Natural killer cell treated with Interleukin-12 subunit alpha and Interleukin-12 subunit beta and Interleukin-15 and Interleukin-18, amount 100 ng/mL, for 72 hours (primary cell): ENCODE measurements around the gene ZFR. TPM values are rescaled to one million over a fixed set of nuclear protein-coding genes. Genes with fewer than 3 reads are reported as not detected.

ENCODE experiments used
- ATAC-seq, 2 donors: fragments of 150-1000 bp; cut with Tn5 transposase in 1 of 2; sonication (Bioruptor Pico), chemical (Tn5 transposase) in 1 of 2; 2 replicates each; pipeline ENCODE4 v1.10.0; 2021
- DNase-seq: peaks from one replicate; pipeline ENCODE4 v3.0.0; 2022; ENCODE audit warnings: low spot score
- H3K27ac Mint-ChIP-seq, 2 donors: 1 replicate in 1 of 2; 2 replicates in 1 of 2; pipeline ENCODE4 v1.8.0; 2022; ENCODE audit warnings: mixed read lengths in 2 of 2, mild to moderate bottlenecking in 1 of 2, moderate library complexity in 1 of 2
- H3K27me3 Mint-ChIP-seq, 2 donors: 1 replicate in 1 of 2; 2 replicates in 1 of 2; pipeline ENCODE4 v1.8.0; 2022; ENCODE audit warnings: mixed read lengths in 2 of 2
- H3K36me3 Mint-ChIP-seq: one replicate; pipeline ENCODE4 v1.8.0; 2022; ENCODE audit warnings: mixed read lengths
- H3K4me1 Mint-ChIP-seq, 2 donors: 1 replicate in 1 of 2; 2 replicates in 1 of 2; pipeline ENCODE4 v1.8.0; 2022; ENCODE audit warnings: low read depth in 2 of 2, mixed read lengths in 2 of 2, mild to moderate bottlenecking in 1 of 2
- H3K4me3 Mint-ChIP-seq: one replicate; pipeline ENCODE4 v1.8.0; 2022; ENCODE audit warnings: mixed read lengths
- H3K9me3 Mint-ChIP-seq: 2 replicates; pipeline ENCODE4 v1.8.0; 2022; ENCODE audit warnings: mixed read lengths
- total RNA-seq, 2 donors: library from RNA; stranded (reverse); gene quantifications; one replicate each; pipeline ENCODE4 v1.2.3, GENCODE V29; 2022

ZFR gene
- total RNA-seq: 10 to 100 TPM; 58.2 to 70.5 TPM

DNA sequence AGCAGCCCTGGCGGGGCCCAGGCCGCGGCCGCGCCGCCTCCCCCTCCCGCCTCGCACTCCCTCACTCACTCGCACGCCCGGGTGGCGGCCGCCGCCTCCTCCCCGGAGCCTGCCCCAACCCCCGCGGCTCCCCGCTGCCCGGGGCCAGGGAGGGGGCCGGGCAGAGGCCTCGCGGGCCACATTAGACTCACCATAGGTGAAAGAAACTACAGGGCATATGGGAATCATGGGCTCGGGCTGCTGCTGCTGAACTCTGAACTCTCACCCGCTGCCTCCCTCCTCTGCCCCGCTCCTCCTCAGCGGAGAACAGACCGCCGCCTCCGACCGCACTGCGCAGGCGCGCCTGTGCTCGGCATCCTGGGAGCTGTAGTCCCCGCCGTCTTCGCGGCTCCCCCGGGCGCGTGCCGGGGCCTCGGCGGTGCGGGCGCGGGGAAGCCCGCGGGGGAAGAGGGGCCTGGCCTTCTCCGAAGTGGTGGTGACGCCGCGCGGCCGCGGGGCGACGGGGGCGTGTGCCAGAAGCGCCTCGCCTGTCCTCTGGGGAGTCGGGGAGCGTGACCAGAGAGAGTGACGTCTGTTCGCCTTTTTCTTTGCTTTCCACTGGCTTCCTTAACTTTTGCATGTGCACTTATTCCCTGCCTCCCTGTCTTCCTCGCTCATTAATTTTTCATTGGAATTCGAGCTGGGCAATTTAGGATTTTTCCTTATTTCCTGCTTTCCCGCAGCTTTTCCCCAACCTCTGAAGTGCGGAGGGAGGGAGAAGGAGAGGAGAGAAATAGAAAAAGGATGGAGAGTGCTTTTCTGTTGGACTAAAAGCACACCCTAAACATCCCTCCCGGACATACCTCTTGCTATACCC lies at the start of gene ZFR:
Gene ZFR (minus strand): TSS at position 310 of the 856 bp plus-strand sequence. CDS start 82 bp downstream, at position 228.
- DNase-seq: peak; percentile 97
- Mint-ChIP-seq H3K36me3 (peaks cover 8% of the 10 kb centered on the region), H3K4me3 (peak within 1 kb of the TSS; percentile 94), H3K27me3 (no peaks in the 10 kb centered on the region), H3K9me3 (no peaks in the 10 kb centered on the region), H3K27ac (peak within 1 kb of the TSS; percentile 96 to 99), H3K4me1 (peaks cover 22 to 26% of the 10 kb centered on the region in 2 donors)
- ATAC-seq: peak; percentile 94 to 96

DNA sequence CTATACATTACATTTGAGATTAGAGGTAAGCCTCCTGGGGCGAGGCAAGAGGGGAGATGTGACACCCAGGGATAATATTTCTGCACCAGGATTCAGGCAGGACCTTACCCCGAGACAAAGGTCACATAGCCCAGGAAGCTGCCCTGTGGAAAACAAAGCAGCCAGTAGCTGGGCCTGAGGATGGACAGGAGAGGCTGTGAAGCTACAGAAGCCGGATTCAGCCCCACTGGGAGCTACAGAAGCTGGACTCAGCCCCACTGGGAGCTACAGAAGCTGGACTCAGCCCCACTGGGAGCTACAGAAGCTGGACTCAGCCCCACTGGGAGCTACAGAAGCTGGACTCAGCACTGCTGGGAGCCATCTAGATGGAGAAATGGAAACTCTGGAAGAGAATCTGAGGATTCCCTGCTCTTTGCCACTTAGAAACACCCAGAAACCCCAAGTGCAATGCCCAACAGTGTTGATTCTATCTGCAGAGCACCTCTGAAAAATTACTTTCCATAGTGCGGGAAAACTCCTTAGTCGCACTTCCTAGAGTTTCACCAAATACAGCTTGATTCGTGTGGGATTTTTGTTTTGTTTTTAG lies 46.5 kb upstream of the ZFR start:
- Mint-ChIP-seq H3K27ac (no peak overlapping the region), H3K4me1 (no peaks in the 10 kb centered on the region), H3K27me3 (no peaks in the 10 kb centered on the region), H3K36me3 (no peaks in the 10 kb centered on the region), H3K4me3 (no peak overlapping the region), H3K9me3 (no peaks in the 10 kb centered on the region)
- DNase-seq: no peak
- ATAC-seq: peak in 1 of 2 donors; percentile 36

DNA sequence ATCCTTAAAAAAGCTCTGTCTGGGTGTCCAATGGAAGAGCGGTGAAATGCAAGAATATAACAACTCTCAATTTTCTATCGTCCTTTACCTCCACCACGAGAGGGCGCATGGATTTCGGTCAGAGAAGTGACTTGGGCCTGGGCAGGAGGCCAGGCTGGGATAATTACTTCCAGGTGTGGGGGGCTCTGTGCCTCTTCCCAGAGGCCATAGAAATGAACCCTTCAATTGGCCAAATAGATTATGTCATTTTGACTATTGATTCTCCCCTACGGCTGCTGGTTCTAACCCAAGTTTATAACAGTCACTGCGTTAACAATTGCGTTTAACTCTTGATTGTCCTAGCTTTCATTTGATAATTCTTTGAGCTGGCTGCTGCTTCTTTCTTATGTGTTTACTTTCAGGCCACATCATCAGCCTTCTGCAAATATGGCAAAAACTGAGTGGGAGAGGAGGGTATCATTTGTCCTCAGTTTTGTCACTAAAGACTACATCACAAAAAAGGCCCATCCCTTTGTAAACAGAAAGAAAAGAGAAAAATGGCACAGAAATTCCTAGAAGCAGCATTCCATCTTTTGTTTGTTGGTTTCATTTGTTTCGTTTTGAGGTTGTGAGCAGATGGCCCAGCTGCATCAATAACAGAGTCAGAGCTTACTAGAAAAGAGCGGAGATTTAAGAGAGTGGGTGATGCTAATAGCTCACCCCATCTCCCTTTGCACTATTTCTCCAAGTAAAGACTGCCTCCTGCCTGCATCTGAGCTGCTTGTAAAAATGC lies 45.4 kb upstream of the ZFR start:
- peak; percentile 65 for DNase-seq
- no peaks in the 10 kb centered on the region for H3K36me3 Mint-ChIP-seq
- ATAC-seq: no peak
- no peaks in the 10 kb centered on the region for H3K27me3 Mint-ChIP-seq
- no peaks in the 10 kb centered on the region for H3K9me3 Mint-ChIP-seq
- no peaks in the 10 kb centered on the region for H3K4me1 Mint-ChIP-seq
- H3K27ac Mint-ChIP-seq: no peak overlapping the region
- H3K4me3 Mint-ChIP-seq: no peak overlapping the region

DNA sequence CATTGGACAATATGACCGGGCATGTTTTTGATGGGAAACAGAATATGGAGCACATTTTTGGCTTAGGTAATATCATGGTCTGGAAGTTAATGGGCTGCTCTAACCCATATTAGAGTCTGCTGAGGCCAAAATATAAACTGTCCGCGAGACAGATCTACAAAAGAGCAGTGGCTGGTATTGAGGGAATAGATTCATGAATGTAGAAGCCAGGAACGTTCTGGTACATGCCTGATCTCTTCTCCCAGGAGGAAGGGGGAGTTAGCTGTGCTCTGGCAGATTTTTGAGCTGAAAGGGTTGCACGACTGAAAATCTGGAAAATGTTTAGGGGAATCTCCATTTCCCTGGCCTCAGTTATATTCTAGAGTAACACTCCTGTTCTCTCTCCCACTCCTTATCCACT lies 42.9 kb upstream of the ZFR start:
- ATAC-seq (no peak), DNase-seq (no peak)
- no peak overlapping the region for H3K4me3 Mint-ChIP-seq
- H3K36me3 Mint-ChIP-seq: no peaks in the 10 kb centered on the region
- H3K27ac Mint-ChIP-seq: no peak overlapping the region
- H3K4me1 Mint-ChIP-seq: no peaks in the 10 kb centered on the region
- H3K9me3 Mint-ChIP-seq: no peaks in the 10 kb centered on the region
- H3K27me3 Mint-ChIP-seq: no peaks in the 10 kb centered on the region

DNA sequence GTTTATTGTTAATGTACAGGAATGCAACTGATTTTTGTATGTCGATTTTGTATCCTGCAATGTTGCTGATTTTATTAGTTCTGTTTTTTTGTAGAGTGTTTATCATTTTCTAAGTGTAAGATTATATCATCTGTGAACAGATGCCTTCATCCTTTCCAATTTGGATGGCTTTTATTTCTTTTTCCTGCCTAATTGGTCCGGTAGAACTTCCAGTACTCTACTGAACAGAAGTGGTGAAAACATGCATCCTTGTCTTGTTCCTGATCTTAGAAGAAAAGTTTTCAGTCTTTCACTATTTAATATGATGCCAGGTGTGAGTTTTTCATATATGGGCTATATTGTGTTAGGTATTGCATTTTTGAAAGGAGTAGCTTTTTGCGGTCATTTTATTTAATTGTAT lies 42.5 kb upstream of the ZFR start:
- Mint-ChIP-seq H3K36me3 (no peaks in the 10 kb centered on the region), H3K4me1 (no peaks in the 10 kb centered on the region), H3K27ac (no peak overlapping the region), H3K27me3 (no peaks in the 10 kb centered on the region), H3K9me3 (no peaks in the 10 kb centered on the region), H3K4me3 (no peak overlapping the region)
- DNase-seq (no peak), ATAC-seq (no peak)

DNA sequence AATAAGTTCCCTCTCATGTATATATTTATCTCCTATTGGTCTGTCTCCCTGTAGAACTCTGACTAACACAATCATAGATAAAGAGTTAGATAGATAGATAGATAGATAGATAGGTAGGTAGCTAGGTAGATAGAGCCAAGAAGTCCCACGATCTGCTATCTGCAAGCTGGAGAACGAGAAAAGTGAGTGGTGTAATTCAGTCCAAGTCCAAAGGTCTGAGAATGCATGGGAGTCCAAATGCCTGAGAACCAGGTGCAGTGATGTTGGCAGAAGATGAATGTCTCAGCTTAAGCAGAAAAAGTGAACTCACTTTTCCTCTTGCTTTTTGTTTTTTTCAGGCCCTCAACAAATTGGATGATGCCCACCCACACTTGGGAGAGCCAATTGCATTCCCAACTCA lies 37.7 kb upstream of the ZFR start:
- Mint-ChIP-seq H3K4me3 (no peak overlapping the region), H3K9me3 (no peaks in the 10 kb centered on the region)
- no peak for ATAC-seq

DNA sequence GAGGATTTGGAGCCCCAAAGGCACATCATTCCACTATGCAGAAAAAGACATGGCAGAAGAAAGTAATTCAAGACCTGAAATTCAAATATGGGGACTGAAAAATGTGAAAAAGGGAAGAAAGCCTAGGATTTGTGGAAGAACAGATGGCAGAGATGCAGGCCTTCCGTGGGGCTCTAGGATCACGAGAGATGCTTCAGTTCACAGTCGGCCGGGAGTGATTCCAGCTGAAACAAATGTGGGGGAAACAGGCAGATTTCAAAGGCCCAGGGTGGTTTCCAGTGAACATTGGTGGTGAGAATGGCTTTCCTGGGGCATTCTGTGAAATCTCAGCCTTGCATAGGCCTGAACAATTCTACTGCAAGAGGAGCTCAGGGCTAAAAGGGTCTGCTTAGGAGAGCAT lies 34.6 kb upstream of the ZFR start:
- no peak for ATAC-seq
- Mint-ChIP-seq H3K36me3 (no peaks in the 10 kb centered on the region), H3K4me3 (no peak overlapping the region), H3K27me3 (no peaks in the 10 kb centered on the region), H3K27ac (peak overlapping the region in 1 of 2 donors; percentile 20), H3K4me1 (no peaks in the 10 kb centered on the region), H3K9me3 (no peaks in the 10 kb centered on the region)
- DNase-seq: no peak

More for the DNA sequence above, 37.7 kb upstream of the ZFR start:
- Mint-ChIP-seq H3K36me3 (no peaks in the 10 kb centered on the region), H3K27ac (no peak overlapping the region), H3K27me3 (no peaks in the 10 kb centered on the region), H3K4me1 (no peaks in the 10 kb centered on the region)
- no peak for DNase-seq

DNA sequence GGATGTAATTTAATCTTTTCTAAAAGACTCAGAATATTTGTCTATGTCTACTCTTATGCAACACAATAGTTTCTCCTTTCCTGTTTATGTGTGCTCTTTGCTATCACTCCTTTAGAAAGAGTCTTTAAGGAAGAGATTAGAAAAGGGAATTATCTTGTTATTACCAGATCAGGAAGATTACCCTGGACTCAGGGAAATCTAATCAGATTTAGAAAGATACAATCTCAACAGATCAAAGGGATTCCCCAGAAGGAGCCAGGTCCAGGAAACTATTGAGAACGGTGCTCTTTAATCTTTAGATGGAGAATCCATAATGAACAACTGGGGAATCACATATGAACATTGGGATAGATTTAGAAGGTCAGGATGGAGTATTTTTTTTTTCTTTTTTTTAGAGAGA lies 32.4 kb upstream of the ZFR start:
- Mint-ChIP-seq H3K4me1 (no peaks in the 10 kb centered on the region), H3K4me3 (no peak overlapping the region), H3K36me3 (no peaks in the 10 kb centered on the region), H3K9me3 (no peaks in the 10 kb centered on the region), H3K27me3 (peaks cover 2 to 5% of the 10 kb centered on the region in 2 donors), H3K27ac (no peak overlapping the region)
- ATAC-seq: no peak
- no peak for DNase-seq

DNA sequence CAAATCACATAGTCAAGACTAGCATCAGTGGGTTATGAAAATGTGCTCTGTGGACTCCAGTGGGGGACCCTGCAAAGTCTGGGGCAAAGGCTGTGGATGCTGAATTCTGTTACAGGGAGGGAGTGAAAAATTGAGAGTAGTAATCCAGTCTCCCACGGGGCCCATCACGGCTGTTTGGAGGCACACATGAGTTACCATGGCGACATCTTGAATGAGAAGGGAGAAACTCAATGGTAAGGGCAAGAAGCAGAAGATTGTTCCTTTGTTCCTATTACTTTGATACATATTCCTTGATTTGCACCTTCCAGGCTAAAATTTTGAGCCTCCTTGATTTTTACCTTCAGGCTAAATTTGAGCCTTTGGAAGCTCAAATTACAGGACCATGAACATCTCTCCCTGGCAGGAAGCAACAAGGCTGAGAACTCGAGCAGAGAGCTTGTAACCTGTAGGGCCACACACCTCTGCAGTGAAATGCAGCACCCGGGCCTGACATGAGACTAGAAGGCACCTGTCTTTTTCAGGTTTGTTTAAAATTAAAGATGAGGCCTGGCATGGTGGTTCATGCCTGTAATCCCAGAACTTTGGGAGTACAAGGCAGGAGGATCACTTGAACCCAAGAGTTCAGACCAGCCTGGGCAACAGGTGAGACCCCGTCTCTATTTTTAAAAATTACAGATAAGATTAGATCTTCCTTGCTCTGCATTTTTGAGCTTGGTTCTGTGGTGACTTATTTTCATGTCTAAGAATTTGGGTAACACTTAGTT lies 31.0 kb upstream of the ZFR start:
- Mint-ChIP-seq H3K27me3 (peaks cover 2 to 7% of the 10 kb centered on the region in 2 donors), H3K36me3 (no peaks in the 10 kb centered on the region), H3K27ac (no peak overlapping the region), H3K9me3 (no peaks in the 10 kb centered on the region), H3K4me3 (no peak overlapping the region), H3K4me1 (no peaks in the 10 kb centered on the region)
- ATAC-seq (no peak), DNase-seq (no peak)

DNA sequence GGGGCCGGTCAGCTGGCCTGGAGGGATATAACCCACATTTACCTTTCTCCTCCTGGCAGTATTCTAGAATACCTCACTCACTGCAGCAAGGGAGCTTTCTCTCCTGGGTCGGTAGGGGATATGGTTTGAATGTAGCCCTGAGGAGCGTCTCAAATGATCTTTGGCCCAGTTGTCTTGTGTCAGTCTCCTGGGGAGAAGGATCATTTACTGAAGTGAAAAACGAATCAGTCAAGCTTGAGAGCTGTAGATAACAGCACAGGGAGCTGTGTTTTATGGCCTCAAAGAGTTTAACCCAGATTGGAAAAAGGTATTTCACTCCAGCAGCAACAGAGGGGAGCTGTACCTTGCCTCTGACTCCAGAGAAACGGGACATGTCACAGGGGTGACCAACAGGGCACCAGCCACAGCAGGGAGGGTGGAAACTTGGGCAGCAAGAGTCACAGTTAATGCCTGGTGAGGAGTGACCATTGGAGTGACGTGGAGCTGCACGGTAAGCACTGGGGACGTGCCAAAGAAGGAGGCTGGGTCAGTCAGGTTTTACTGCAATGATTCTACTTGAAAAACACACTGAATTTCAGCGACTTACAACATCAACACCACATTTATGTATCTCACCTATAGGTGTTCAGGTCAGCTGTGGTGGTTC lies 29.8 kb upstream of the ZFR start:
- DNase-seq: no peak
- Mint-ChIP-seq H3K4me3 (no peak overlapping the region), H3K9me3 (no peaks in the 10 kb centered on the region), H3K27me3 (peaks cover 2 to 7% of the 10 kb centered on the region in 2 donors), H3K27ac (no peak overlapping the region), H3K36me3 (no peaks in the 10 kb centered on the region), H3K4me1 (no peaks in the 10 kb centered on the region)
- ATAC-seq: no peak

DNA sequence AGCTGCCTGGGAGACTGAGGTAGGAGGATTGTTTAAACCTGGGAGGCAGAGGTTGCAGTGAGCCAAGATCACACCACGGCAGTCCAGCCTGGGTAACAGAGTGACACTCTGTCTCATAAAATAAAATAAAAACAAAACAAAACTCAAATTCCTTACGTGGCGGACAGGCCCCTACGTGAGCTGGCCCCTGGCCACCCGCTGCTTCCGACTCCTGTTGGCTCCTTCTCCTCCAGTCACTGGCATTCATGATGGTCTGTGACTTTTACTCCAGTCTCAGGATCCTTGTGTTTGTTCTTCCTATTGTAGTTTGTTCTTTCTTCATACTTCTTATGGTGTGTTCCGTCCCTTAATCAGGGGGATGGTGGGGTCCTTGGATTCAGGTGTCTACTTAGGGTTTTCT lies 28.5 kb upstream of the ZFR start:
- Mint-ChIP-seq H3K36me3 (no peaks in the 10 kb centered on the region), H3K9me3 (no peaks in the 10 kb centered on the region)

DNA sequence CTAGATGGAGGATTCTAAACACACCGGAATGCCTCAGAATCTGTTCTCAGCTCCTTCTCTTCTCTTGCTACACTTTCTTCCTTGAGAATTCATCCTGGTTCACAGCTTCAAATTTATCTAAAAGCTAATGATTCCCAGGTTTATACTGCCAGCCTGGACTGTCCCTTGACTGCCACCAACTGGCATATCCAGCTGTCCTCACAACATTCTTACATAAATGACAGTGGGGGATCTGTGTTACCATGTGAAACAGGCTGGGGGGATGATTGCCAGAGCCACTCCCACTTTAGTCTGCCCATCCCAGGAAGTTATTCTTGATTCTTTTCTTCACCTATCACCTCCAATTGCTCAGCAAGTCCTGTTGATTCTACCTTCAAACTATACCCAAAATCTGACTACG lies 27.2 kb upstream of the ZFR start:
- Mint-ChIP-seq H3K27me3 (peaks cover 5 to 7% of the 10 kb centered on the region in 2 donors), H3K36me3 (no peaks in the 10 kb centered on the region), H3K4me3 (no peak overlapping the region), H3K4me1 (no peaks in the 10 kb centered on the region), H3K27ac (no peak overlapping the region), H3K9me3 (no peaks in the 10 kb centered on the region)
- ATAC-seq: no peak
- no peak for DNase-seq

More for the DNA sequence above, 28.5 kb upstream of the ZFR start:
- Mint-ChIP-seq H3K27me3 (peaks cover 5 to 7% of the 10 kb centered on the region in 2 donors), H3K27ac (no peak overlapping the region), H3K4me1 (no peaks in the 10 kb centered on the region), H3K4me3 (no peak overlapping the region)
- ATAC-seq (no peak), DNase-seq (no peak)

DNA sequence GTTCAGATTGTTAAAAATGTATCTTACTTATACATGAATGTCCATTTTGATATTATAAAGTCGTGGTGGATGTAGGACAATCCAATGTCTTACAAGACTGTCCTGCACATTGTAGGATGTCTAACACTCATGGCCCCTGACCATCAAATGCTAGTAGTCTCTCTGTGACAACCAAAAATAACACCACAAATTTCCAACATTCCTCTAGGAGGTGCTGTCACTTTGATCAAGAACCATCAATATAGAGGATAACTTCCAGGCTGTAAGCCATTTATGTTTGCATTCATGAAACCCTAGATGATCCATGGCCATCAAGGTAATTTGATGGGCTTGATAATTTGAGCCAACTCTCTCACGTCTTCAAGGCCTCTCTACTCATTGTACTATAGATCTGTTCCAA lies 20.5 kb upstream of the ZFR start:
- ATAC-seq (no peak), DNase-seq (no peak)
- Mint-ChIP-seq H3K4me1 (peaks cover 0 to 7% of the 10 kb centered on the region in 2 donors), H3K27ac (no peak overlapping the region), H3K36me3 (no peaks in the 10 kb centered on the region), H3K27me3 (peaks cover 0 to 7% of the 10 kb centered on the region in 2 donors), H3K4me3 (no peak overlapping the region), H3K9me3 (no peaks in the 10 kb centered on the region)
